Stimulated activated CD8-positive, alpha-beta memory T cell treated with anti-CD3 and anti-CD28 coated beads, Interleukin-12 subunit alpha, Interleukin-12 subunit beta, amount 100 ng/mL, for 4 hours (primary cell): ENCODE results near the gene ANK3.

Source experiments
- DNase-seq: peaks from one replicate; pipeline ENCODE4 v3.0.0-alpha.2; 2020; ENCODE audit warnings: low read depth

ANK3 gene

DNA sequence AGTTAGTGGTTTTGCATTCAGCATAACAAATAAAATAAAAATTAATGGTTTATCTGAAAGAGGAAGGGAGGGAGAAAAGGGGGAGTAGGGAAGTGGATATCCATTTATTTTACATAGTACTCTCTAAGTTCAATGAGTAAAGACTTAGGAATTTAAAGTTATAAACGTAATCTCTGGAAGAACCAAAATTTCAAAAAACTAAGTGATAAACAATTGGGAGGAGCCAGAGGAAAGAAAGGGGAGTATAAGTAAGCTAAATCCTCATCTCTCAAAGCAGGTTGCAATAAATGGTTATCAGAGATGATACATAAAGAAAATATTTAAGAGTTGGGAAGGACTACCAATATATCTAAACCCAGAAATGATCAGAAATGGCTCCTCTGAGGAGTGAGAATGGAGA is 46.4 kb downstream of the ANK3 start:
- DNase-seq, result no peak

DNA sequence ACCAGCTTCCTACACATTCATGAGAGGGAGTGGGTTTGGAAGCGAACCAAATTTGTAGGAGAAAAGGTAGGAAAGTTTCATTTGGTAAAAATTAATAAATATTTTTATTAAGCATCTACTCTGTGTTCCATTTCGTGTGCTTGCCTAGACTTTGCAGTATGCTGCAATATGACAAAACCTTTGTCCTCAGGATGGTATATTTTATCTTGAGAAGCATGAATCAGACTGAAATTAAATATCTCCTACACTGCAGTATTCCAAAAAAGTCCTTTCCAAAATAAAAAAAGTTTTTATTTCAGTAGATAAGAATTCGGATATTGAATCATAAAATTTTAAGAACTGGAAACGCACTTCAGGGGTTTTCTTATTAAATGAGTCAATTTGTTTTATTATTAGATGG is 47.7 kb downstream of the ANK3 start:
- DNase-seq, result no peak

DNA sequence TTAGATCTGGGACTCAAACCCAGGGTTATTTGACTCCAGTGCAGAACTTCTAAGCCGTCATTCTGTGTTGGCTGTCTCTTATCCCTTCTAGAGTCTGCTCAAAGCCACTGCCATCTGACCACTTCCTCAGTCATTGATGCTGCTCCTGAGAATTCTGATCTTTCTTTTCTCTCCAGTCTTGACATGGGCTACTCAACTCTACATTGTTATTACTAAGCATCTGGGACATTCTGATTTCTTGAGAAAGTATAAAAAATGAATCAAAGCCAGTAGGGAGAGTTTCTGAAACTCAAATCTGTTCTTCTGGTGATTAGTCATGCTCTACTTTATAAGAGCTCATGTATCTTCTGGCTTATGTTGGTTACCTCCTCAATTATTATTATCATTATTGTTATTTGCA is 48.7 kb downstream of the ANK3 start:
- no peak for DNase-seq

DNA sequence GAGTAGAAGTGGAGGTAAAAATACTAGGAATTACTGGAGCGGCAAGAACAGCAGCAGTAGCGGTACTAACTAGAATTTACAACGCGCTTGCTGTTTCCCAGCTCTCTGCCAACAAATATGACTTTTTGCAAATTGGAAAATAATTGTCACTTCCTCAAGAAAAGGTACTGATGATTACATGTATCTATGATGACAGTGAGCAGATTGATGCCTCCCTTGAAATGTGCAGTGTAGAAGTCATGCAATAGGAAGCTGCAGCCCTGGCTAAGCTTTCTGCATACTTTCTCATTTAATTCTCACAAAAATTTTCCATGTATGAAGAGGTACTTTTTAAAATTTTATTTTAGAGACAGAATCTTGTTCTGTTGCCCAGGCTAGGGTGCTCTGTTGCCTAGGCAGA is 49.9 kb downstream of the ANK3 start:
- no peak for DNase-seq

DNA sequence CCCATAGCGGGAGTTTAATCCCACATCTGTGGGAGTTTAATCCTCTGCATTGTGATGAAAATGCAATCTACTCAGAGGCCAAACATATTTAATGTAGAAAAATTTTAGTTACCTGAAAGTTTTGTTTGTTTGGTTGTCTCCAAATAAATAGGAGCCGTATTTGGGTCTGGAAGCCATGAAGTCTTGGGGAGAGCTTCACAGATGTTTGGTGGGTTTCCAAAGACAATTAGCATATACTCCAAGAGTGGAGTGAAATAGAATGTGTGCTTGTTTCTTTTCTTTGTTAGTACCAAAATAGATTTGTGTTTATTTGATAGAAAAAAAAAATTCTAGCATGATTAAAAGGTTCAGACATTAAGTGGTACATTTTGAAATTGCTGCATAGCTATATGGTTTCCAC is 50.9 kb downstream of the ANK3 start:
- DNase-seq, result no peak

DNA sequence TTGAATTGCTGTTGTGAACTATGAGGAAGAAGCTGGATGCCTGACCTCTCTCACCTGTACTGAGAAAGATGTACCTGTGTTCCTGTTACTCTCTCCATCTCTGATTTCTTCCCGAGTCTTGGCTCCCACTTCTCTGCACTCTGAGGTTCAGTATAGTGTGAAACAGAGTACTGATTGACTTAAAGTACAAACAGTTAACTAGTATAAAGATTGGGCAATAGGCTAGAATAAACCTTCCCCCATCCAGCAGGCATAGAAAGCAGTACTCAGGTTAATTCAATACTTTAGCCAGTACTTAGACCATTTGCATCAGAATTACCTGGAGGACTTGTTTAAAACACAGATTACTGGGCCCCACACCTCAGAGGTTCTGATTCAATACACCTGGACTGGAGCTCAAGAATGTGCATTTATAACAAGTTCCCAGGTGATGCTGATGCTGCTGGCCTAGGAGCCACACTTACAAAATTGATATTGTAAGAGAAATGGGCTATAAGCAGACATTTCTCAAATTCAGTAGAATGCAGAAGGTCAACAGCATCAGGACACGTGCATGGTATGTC is 51.6 kb downstream of the ANK3 start:
- DNase-seq, result no peak

DNA sequence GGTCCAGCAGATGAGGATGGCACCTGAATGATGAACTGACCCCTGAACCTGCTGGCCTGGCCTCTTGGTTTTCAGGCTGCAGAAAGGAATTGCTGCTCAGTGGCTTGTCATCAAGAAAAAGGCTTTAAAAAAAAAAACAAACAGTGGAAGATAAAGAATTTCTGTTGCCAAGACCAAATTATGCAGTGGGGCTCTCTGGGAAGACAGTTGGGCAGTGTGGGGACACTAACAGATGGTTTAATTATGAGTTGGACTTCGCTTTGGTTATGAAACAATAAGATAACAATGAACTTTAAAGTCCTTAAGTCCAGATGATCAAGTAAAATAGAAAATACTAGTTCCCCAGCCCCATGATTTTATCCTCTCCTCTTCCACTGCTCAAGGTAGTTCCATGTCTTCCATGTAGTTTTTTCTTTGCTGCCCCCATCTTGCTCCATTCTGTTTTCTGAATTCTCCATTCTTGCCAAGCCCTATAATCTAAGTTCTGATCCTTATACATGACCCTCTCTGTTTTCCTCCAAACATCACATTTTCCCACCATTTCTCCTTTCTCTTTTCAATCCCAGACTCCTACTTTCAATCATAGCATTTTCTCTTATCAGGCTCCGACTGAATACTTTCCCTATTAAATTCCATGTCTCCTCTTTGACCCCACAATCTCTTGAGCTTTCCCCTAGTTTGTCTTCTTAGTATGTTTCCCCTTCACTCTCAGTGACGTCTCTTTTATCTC is 52.6 kb downstream of the ANK3 start:
- no peak for DNase-seq

DNA sequence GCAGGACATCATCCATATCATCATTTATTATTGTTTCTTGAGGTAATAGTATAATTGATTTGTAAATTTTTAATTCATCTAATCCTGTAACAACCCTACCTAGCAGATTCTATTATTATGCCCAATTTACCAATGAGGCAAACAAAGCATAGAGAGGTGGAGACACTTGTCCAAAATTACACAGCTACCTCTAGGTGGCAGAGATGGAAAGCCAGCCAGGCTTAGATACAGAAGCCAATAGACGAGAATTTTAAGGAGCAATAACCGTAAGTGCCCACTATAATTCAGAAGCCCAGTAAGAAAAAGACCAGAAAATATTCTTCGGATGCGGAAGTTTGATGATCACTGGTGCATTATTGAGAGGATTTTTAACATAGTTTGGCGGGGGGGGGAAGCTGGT is 54.0 kb downstream of the ANK3 start:
- DNase-seq, result no peak

DNA sequence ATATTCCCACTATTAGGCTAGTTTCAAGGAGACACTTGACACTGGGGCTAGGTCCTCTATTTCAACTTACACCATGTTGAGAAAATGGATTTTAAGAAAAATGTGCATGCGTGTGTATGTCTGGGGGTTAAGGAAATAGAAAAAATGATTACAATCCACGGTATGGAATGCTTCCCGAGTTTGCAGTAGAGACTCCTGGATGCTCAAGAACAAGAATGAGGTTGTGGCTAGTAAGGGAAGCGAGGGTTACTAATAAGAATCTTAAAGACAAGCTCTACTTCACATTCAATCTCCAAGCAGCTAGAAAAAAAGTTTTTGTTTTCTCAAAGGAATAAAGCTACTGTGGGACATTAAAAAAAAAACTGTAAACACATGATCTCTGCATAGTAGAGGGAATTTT is 54.7 kb downstream of the ANK3 start:
- no peak for DNase-seq

DNA sequence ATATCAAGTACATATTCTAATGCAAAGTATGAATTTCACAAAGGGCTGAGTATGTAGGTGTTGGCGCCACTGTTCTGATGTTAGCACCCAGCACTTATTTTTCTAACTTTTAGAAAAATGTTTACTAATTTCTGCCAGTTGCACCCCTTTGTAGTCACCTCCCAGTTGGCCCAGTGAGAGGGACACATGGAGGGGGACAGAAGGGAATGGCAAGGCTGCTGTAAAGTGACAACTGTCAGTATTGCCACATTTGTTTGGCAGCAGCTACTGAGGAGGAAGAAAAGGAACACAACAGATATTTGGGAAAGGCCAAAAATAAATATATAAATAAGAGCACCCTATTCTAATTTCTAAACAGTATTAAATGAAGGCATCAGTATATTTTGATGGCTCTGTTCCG is 57.3 kb downstream of the ANK3 start:
- DNase-seq, result no peak

DNA sequence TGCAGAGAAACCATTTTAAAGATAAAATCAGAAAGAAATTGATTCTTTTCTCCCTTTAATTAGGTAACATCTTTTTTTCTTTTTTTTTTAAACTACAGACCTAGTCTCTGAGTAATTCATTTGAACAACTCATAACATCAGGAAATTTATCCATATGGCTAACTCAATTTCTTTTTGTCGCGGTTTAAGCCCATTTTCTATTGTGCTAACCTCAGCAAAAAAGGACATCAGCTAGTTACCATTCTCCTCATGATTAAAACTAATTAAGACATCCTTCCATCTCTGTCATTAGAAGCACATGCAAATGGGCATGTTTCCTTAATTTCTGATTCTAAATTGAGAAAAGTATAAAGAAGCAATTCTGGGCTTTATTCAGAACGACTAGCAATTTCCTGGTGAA is 57.8 kb downstream of the ANK3 start:
- no peak for DNase-seq

DNA sequence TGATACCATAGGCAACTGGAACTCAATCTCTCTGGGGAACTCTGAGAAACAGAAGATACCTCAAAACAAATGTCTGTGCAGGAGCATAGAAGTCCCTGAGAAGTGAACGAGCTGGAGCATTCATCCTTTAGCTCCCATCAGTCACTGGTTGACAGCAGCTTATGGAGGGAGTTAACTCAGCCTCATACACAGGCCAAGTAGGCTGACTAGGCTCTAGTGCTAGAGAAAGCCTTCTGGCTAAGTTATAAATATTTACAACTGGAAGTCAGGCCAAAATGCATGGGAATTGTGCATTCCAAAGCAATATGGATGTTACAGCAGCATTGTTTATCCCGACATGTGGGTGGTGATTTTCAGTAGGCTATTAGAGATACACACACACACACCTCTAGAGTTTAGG is 66.5 kb downstream of the ANK3 start:
- DNase-seq, result no peak

DNA sequence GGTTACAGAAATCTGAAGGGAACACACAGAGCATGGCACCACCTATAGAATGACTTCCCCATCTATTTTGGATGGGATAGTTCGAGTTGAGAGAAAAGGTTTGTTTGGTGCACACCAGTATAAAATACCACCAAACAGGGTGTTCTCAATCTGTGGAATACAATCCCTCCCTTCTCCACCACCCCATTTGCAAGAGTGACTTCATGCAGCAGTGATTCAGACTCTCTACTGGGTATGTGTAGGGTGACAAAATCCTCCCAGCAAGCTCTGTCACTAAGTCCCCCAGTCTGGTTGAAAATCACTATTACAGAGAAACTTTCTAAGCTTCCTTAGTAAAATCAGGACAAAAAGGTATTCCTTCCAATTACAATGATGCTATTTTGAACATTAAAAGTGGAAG is 69.0 kb downstream of the ANK3 start:
- DNase-seq, result no peak

DNA sequence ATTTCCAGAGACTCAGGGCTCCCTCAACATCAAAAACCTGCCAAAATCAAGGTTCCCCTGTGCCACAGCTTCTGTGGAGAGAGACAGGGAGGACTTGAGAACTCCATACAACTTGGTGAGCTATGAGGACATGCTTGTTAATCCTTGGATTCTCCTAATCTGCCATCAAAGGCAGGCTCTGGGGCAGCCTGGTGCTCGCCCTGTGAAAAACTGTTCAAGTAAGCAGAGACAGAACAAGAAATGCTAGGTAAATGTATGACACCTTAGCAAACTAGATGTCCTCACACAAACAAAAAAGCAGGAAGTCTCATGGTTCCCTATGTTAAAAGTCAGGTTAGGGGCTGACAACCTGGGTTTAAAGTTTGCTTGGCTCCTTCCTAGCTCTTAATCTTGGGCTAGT is 73.6 kb downstream of the ANK3 start:
- no peak for DNase-seq

DNA sequence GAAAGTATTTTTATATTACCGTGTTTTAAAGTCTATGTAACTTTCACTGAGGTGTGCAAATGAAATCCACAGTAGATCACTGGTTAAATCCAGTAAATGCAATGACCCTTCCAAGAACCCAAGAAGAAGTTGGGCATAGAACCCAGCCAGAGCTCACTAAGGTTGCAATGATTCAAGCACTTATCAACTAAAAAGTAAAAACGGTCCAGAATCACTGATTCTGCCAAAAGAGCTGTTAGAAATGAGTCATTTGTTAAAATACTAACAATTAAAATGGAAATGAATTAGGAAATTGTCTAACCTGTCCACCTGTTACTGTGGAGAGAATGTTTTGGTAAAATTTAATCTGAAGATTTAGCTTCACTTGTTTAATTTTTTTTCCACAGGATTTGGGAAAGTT is 74.4 kb downstream of the ANK3 start:
- DNase-seq, result no peak

DNA sequence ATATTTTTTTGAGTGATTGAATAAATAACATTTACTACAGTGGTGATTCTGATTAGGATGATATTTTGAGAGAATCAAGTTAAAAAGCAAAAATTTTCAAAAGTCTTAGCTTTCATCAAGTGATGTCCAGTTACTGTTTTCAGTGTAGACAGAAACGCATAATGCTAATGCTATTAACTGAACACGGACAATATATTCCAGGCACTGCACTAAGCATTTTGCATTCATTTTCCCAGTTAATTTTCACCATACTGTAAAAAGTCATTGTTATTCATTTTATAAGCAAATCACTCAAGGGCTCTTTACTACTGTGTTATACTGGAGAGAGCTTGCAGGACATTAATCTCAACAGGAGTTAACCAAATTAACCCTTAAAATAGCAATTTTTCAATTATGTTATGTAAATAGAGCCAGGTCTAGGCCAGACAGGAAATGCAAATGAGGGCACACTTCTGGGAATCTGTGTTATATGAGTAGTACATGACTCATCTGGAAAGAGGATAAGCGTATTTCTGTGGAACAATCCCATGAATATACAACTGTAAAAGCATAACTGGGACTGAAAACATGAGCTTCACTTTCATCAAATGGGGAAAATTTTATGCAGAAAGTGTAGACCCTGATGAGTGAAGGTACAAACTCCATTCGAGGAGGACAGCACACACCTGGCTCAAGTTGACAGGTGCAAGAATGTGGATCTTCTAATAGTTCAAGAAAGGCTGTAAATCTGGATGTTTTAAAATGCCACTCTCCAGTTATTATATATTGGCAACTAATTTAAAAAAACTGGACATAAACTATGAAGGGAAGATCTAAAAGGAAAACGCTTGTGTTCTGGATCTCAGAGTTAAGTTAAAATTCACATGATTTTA is 75.4 kb downstream of the ANK3 start:
- DNase-seq, result no peak

DNA sequence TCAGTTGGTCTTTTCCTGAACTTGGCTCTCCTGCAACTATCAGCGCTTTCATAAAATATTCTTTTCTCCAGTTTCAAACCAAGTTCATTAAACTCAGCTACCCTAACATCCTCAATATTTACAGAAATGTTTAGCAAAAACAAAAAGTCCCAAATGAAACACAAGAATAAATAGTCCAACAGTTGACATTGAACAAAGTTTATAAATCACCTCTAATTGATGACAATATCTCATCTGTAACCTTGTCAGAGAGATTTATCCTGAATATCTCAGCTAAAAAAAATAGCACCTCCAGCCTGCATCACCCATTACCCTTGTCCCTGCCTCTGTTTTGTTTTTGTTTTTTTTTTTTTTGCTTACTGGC is 76.1 kb downstream of the ANK3 start:
- DNase-seq, result no peak

DNA sequence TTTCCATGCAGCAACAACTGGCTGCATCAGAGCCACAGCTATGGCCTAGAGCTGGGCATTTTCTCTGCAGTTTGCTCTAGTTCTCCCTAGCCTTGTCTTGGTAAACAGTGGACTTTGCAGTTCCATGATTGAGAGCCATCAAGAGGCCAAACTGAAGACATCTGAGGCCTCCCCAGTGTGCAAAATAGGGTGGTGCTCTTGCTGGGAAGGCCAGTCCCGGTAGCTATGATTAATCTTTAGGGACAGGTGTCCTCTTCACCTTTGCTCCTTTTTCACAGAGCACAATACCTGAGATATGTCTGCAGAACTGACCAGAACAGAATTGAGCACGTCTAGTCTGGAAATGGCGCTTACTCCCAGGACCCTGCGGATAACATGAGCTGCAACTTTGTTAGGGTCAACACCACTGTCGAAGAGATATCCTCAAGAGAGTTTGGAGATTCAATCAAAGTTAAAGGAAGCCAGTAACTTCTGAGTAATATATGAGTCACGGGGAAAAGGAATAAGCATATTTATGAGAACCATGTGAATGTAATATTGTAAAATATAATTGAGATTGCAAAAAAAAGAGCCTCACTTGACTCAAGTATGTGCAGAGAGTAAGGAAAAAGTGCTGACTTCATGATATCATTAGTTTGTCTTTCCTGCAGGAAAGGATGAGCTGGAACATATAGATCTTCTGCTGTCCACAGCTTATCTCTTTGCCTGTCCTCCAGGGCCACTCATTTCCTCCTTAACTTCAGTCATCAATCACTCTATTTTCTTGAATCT is 76.7 kb downstream of the ANK3 start:
- no peak for DNase-seq

DNA sequence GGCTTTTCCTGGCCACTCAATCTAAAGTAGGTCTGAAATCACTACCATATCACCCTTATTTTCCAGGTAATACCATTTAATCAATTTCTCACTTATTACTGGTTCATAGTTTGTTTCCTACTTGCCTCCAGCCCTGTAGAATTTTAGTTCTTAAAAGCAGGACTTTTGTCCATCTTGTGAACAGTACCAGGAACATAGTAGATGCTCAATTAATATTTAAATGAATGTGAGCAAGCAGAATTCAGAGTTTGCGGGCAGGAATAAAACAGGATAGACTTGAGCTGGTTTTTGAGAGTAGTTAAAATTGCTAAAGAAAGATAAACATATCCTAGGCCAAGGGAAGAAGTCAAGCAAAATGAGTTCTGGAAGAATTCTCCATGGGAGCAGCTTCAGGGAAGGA is 77.9 kb downstream of the ANK3 start:
- no peak for DNase-seq

DNA sequence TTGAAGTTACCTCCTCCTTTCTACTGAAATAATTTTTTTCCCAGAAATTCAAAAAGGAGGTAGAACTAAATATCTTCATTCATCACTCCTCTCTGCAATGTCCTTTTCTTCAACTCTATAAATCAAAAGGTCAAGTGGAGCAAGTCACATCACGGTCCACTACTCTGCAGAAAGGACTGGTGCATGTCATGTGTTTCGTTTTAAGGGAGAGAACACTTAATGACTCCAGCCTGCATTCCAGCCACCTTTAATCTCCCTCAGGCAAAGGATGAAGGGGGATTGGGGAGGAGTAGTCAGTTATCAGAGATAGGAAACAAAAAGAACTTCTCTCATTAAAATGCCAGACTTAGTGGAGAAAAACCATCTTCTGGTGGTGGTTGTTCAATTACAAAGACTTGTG is 78.9 kb downstream of the ANK3 start:
- no peak for DNase-seq

DNA sequence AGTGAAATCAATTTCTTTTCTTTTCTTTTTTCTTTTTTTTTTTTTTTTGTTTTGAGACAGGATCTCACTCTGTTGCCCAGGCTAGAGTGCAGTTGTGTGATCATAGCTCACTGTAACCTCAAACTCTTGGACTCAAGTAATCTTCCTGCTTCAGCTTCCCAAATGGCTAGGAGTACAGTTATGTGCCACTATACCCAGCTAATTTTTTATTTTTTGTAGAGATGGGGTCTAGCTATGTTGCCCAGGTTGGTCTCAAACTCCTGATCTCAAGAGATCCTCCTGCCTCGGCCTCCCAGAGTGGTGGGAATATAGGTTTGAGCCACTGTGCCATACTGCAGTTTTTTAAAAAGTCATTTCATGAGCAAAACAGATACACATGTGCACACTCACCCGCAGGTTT is 79.8 kb downstream of the ANK3 start:
- no peak for DNase-seq

DNA sequence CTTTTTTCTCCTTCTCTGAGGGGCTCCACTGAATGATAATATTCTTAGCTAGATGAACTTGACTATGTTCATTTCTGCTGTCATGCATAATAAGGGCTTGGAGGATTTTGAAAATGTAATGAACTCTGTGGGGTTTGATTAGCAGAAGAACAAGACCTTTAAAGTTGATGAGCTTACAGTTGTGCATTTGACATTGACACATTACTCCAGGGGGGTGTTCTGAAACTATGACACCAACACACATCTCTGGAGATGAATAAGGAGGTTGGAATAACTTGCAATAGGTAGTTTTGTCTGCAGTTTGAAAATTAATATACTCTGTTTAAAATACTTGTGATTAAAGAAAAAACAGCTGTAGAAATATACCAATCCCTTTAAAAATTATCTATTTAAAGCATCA is 80.3 kb downstream of the ANK3 start:
- DNase-seq, result no peak

DNA sequence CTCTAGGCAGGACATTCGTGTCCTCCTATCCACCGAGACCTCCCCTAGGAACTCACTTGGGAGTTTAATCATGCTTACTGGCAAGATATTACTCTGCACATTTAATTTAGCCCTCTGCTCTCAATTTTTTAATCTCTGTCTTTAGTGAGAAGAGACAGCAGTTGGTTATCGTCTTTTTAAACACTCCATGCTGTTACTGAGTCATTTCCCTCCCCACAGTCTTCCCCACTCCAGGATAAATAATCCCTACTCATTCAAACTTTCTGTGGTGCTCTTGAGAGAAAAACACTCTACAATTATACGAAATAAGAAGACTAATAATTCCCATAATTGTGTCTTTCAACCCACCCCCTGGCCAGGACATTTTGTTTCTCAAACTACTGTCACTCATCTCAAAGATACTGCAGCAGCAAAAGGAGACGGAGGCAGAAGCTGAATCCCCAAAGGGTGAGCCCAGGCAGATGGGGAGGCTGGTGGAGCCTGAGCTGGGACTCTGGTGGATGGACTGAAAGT is 84.2 kb downstream of the ANK3 start:
- DNase-seq, result no peak
